ENCODE data around the gene BDH1.
"Not testable (repeated sequence)": the region's sequence is repeated elsewhere in the genome, so short reads cannot be mapped to it uniquely, and the experiment has no call there.

The BDH1 gene

DNA sequence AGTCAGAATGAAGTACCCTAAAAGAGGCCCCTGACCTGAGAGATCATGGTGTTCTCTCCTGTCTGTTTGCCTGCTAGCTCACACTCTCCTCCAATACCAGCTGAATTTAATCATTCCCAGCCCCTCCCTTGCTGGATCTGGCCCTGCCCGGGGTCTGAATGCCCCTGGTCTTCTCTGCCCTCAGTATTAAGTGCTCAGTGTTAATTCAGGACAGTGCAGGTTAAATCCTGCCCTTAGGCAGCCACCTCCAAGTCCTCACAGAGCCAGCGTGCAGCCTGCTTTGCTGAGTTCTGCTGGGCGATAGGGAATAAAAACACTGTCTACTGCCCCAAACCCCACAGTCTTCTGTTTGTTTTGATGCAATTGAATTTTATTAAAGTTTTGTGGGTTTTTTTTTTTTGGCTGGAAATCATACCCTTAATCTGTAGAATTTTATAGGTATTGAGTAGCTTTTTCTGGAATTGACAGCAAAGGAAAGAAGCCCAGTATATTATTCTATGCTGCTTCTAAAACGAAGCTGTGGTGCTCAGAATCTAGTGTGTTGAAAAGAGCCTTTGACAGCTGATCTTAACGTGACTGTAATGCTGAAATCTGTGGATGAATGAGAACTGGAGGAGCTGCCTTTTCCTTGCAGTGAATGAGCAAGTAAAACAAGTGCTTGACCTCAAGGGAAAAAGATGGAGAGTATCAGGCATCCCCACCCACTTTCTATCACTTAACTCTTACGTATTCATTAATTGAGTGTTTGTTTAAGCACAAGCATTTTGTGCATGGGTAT, 12.3 kb upstream of the BDH1 start:
- no peak overlapping the region for H2AFZ ChIP-seq (ENCODE audit: low read length)
- no peaks in the 10 kb centered on the region for H3K79me2 ChIP-seq (ENCODE audit: insufficient read depth, low read length)
- no peaks in the 10 kb centered on the region for H3K36me3 ChIP-seq (ENCODE audit: insufficient read depth, low read length)
- no peaks in the 10 kb centered on the region for H3K4me1 ChIP-seq (ENCODE audit: insufficient read depth, low read length, poor library complexity, severe bottlenecking)
- no peak overlapping the region for H3K4me3 ChIP-seq (ENCODE audit: low read length, poor library complexity, severe bottlenecking)
- TF ChIP-seq EZH2phosphoT487 (IDR thresholded peaks at IDR 0.05; ENCODE audit: borderline replicate concordance) = no peak
- TF ChIP-seq, protein P1, sequence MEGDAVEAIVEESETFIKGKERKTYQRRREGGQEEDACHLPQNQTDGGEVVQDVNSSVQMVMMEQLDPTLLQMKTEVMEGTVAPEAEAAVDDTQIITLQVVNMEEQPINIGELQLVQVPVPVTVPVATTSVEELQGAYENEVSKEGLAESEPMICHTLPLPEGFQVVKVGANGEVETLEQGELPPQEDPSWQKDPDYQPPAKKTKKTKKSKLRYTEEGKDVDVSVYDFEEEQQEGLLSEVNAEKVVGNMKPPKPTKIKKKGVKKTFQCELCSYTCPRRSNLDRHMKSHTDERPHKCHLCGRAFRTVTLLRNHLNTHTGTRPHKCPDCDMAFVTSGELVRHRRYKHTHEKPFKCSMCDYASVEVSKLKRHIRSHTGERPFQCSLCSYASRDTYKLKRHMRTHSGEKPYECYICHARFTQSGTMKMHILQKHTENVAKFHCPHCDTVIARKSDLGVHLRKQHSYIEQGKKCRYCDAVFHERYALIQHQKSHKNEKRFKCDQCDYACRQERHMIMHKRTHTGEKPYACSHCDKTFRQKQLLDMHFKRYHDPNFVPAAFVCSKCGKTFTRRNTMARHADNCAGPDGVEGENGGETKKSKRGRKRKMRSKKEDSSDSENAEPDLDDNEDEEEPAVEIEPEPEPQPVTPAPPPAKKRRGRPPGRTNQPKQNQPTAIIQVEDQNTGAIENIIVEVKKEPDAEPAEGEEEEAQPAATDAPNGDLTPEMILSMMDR (conservative IDR thresholded peaks at IDR 0.05; ENCODE audit: low read length) = no peak
- H3K4me2 ChIP-seq (ENCODE audit: low read depth, low read length, poor library complexity, severe bottlenecking) = no peak overlapping the region
- no peaks in the 10 kb centered on the region for H3K9me2 ChIP-seq (replicated peaks; ENCODE audit: low read depth, low read length)
- peaks cover 5% of the 10 kb centered on the region for H3K27me3 ChIP-seq (ENCODE audit: insufficient read depth, low read length, poor library complexity, severe bottlenecking)
- no peaks in the 10 kb centered on the region for H3F3A ChIP-seq (ENCODE audit: low read depth)
- no peak overlapping the region for H3K9ac ChIP-seq (ENCODE audit: low read depth, low read length, poor library complexity, severe bottlenecking)
- no peaks in the 10 kb centered on the region for H4K20me1 ChIP-seq (ENCODE audit: insufficient read depth, low read length, poor library complexity, severe bottlenecking)
- H3K9me3 ChIP-seq (ENCODE audit: insufficient read depth, low read depth, low read length) = peaks cover 11% of the 10 kb centered on the region; the same call in 1 of the 2 replicates

DNA sequence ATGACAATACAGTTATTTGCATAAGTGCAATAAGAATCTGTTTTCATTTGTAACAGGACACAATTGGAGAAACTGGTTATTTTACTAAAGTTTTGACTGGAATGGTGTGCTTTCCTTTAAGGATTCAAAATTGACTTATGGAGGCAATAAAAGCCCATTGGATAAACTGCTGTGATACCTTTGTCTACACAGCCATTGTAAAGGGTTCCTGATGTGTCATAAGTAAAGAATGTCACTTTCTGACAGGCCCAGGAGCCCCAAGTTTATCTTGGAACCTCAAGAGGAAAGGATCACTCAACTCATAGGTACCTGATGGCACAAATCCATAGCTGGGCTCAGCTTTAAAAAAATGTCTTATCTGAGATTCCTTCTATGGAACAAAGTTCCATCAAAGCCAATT, 10.4 kb upstream of the BDH1 start:
- H3K4me2 ChIP-seq (ENCODE audit: low read depth, low read length, poor library complexity, severe bottlenecking); H3K79me2 ChIP-seq (ENCODE audit: insufficient read depth, low read length); H3F3A ChIP-seq (ENCODE audit: low read depth); H3K9ac ChIP-seq (ENCODE audit: low read depth, low read length, poor library complexity, severe bottlenecking); H3K9me2 ChIP-seq (replicated peaks; ENCODE audit: low read depth, low read length); H3K4me3 ChIP-seq (ENCODE audit: low read length, poor library complexity, severe bottlenecking); H3K36me3 ChIP-seq (ENCODE audit: insufficient read depth, low read length); H3K27me3 ChIP-seq (ENCODE audit: insufficient read depth, low read length, poor library complexity, severe bottlenecking); H2AFZ ChIP-seq (ENCODE audit: low read length); H4K20me1 ChIP-seq (ENCODE audit: insufficient read depth, low read length, poor library complexity, severe bottlenecking): not testable (repeated sequence)
- peaks cover 11% of the 10 kb centered on the region; the same call in 1 of the 2 replicates for H3K9me3 ChIP-seq (ENCODE audit: insufficient read depth, low read depth, low read length)
- peaks cover 12% of the 10 kb centered on the region for H3K4me1 ChIP-seq (ENCODE audit: insufficient read depth, low read length, poor library complexity, severe bottlenecking)

- no peak for TF ChIP-seq EZH2phosphoT487 (IDR thresholded peaks at IDR 0.05; ENCODE audit: borderline replicate concordance)
- TF ChIP-seq, protein P1 (conservative IDR thresholded peaks at IDR 0.05; ENCODE audit: low read length) = no peak
- Histone ChIP-seq H3K27me3 (ENCODE audit: insufficient read depth, low read length, poor library complexity, severe bottlenecking) (peaks cover 5% of the 10 kb centered on the region), H3K9me2 (replicated peaks; ENCODE audit: low read depth, low read length) (no peaks in the 10 kb centered on the region), H3K9ac (ENCODE audit: low read depth, low read length, poor library complexity, severe bottlenecking) (no peak overlapping the region), H3K79me2 (ENCODE audit: insufficient read depth, low read length) (no peaks in the 10 kb centered on the region), H3K4me1 (ENCODE audit: insufficient read depth, low read length, poor library complexity, severe bottlenecking) (peaks cover 12% of the 10 kb centered on the region), H3K36me3 (ENCODE audit: insufficient read depth, low read length) (no peaks in the 10 kb centered on the region), H3K9me3 (ENCODE audit: insufficient read depth, low read depth, low read length) (peaks cover 11% of the 10 kb centered on the region; the same call in 1 of the 2 replicates), H2AFZ (ENCODE audit: low read length) (no peak overlapping the region), H3K4me2 (ENCODE audit: low read depth, low read length, poor library complexity, severe bottlenecking) (no peak overlapping the region), H3K4me3 (ENCODE audit: low read length, poor library complexity, severe bottlenecking) (no peak overlapping the region), H4K20me1 (ENCODE audit: insufficient read depth, low read length, poor library complexity, severe bottlenecking) (no peaks in the 10 kb centered on the region), H3F3A (ENCODE audit: low read depth) (no peaks in the 10 kb centered on the region)
Observed at GRCh38 chr3:197564097-197564843, 8.5 kb upstream of the BDH1 start.
